ENCODE data around the gene ASIC1. TPM values are rescaled to one million over a fixed set of nuclear protein-coding genes. Genes with fewer than 3 reads are reported as not detected.

ASIC1 gene
- 0.27 and 1.1 TPM in 2 replicates for total RNA-seq

DNA sequence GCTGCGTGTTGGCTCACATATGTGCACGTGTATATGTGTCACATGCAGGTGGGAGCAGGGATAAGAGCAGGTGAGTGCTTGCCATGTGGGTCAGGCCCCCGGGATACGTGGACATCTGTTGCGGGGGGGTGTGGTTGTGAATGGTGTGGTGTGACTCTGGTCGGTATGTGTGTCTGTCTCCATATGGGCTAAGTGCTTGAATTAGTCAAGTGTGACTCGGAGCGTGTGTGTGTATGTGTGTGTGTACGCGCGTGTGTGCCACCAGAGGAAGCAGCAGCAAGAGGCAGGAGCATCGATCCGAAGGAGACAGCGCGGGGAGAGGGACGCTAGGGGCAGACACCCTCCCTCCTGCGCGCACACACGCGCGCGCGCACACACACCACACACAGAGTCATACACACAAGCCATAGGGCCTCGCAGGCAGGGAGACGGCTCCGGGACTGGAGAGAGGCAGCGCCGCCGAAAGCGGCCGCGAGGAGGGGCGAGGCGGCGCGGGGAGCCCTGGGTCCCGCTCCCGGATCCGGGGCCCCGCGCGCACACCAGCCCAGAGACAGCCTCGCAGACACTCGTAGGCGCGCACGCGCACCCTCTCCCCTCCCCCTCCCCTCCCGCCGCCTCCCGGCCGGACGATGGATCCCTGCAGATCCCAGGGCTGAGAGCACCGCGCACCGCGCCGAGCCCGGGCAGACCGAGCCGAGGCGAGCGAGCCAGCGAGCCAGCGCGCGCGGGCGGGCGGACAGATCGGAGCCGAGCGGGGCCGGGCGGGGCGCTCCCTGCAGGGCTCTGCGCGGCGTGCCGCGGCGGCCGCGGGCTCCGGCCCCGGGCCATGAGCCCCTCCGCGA, at the start of gene ASIC1:
Gene ASIC1 (plus strand): TSS at position 597 of the 842 bp plus-strand sequence. CDS start 1,171 bp downstream, outside the sequence.

DNA sequence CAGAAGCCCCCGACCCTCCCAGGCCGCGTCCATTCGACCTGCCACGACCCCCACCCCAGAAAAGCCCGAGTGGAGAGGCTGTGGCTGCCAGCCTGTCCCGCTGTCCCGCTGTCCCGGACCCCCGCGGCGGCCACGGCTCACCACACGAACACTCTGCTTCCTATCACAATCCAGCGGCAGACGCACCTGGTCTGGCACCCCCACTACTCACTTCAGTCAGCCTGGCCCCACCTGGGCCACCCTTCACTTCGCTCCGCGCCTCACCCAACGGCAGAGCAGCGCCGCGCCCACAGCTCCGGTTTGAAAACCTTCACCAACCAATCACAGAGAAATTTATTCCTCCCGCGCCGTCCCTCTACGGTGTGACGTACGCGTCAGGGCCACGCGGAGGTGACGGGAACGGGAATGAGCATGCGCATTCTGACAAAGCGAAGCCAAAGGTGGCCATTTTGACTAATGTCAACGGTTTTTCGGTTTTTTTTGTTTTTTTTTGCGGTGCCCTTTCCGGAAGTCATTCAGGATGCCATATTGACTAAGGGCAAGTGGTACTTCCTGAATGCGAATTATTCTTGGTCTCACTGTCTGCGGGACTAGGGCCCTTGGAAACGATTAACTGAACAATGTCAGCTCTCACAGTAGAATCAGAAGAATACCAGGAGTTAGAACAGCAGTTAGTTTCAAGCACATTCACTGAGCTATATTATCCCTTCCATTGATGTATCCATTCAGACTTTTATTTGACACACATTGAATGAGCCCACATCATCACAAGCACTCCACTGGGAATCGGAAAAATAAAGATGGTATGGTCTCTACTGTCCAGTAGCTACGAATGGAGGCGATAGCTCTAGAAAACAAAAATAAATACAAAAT, 32.0 kb upstream of the ASIC1 start, which contains the start of gene RACGAP1:
Gene RACGAP1 (minus strand): TSS at position 308 of the 873 bp plus-strand sequence. CDS start 8,779 bp downstream, outside the sequence.

GRCh38 chr12:50084775-50085614, 27.6 kb downstream of the ASIC1 start, which contains the start of gene SMARCD1:
Gene SMARCD1, plus strand, starts transcription at chr12:50085342. Its CDS starts 28 bp downstream, at chr12:50085370.

DNA sequence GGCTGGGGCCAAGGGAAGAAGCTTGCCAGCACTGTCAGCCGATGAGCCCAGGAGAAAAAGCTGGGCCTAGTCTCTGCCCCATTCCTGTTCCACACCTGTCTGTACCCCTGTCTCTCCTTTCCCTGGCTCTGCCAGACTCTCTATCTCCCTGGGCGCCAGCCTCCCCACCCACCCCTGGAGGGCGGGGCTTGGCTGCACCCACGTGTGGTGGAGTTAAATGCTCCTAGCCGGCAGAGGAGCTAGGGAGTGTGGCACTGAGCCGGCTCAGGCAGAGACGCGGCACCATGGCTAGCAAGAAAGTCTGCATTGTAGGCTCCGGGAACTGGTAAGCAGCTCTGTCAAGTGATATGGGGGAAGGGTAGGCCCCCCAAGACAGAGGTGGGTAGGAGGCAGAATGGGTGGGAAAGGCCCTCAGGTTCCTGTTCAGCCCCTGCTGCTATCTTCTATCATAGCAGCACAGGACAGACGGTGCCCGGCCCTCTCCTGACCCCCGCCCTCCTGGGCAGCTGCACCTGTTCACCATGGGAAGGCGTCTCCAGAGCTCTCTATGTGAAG, 46.4 kb downstream of the ASIC1 start, which contains the start of gene GPD1:
Gene GPD1 (plus strand): TSS at position 242 of the 555 bp plus-strand sequence. CDS start 43 bp downstream, at position 285.

DNA sequence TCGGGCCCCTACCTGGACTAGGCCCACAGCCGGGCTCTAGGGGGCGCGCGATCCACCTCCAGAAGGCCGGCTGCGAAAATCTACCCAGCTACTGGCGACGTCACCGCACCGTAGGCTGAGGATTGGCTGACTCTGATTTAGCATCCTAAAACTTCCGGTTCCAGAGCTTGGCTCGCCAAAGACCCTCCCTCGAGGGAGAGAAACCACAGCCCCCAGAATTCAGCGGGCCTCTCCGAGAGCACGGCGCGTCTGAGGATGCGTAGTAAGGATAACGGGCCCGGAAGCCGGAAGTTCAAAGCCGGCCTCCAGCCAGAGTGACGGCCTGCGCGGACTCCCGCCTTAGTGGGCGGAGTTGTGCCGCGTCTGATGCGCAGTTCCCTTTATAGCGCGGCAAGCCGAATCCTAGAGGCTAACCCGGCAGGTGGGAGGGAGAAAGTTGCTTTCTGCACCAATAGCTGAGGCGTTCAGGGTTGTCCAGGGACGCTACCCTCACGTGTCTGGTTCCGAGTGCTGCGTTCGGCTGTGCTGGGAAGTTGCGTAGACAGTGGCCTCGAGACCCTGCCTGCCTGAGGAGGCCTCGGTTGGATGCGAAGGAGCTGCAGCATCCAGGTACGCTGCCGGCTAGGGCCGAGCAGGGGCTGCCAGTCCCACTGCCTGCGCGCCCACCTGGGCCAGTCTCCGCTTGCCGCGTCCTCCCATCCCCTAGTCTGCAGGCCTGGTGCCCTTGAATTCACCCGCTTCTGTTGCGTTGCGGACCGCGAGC, 54.5 kb downstream of the ASIC1 start, which contains the start of gene COX14:
Gene COX14 (plus strand): TSS at position 544 of the 763 bp plus-strand sequence. CDS start 7,808 bp downstream, outside the sequence.

Other genes starting within 250 kb of the ASIC1 start
- gene NCKAP5L, start 229.2 kb upstream of the ASIC1 start, total RNA-seq, result 22.2 and 29.2 TPM in 2 replicates
- 2.4 and 3.3 TPM in 2 replicates for gene BCDIN3D, start 214.5 kb upstream of the ASIC1 start, total RNA-seq
- not detected in 2 replicates for gene FAIM2, start 153.7 kb upstream of the ASIC1 start, total RNA-seq
- gene AQP2, start 106.9 kb upstream of the ASIC1 start, total RNA-seq, result not detected in 2 replicates
- not detected in 2 replicates for gene AQP5, start 95.7 kb upstream of the ASIC1 start, total RNA-seq
- not detected in 2 replicates for gene AQP6, start 84.6 kb upstream of the ASIC1 start, total RNA-seq
- gene RACGAP1, start 32.1 kb upstream of the ASIC1 start, total RNA-seq, result 69.0 and 103 TPM in 2 replicates
- 93.4 and 102 TPM in 2 replicates for gene SMARCD1, start 27.7 kb downstream of the ASIC1 start, total RNA-seq
- 0.22 TPM in 1 of 2 replicates, not detected in the other for gene GPD1, start 46.4 kb downstream of the ASIC1 start, total RNA-seq
- gene COX14, start 54.6 kb downstream of the ASIC1 start, total RNA-seq, result 29.4 and 30.9 TPM in 2 replicates
- gene CERS5, start 109.8 kb downstream of the ASIC1 start, total RNA-seq, result 37.9 and 41.9 TPM in 2 replicates
- 157 and 160 TPM in 2 replicates for gene LIMA1, start 225.9 kb downstream of the ASIC1 start, total RNA-seq